ENCODE data around the gene GVQW3.

GRCh38 chr11:76391811-76392475 is 10.8 kb downstream of the GVQW3 start:
- TF ChIP-seq CTCF (conservative IDR thresholded peaks at IDR 0.05; ENCODE audit: low read depth, low read length) (no peak), EZH2 (IDR thresholded peaks at IDR 0.05; ENCODE audit: borderline replicate concordance, low read depth, low read length, poor library complexity, severe bottlenecking) (no peak)
